MM.1S (cell line): ENCODE data around the gene LORICRIN.
A peak's percentile ranks its signal among the peaks of the same experiment; 100 is the strongest.

Source experiments
- DNase-seq: peaks from one replicate; pipeline ENCODE4 v3.0.0-alpha.2; 2015
- H2AFZ ChIP-seq: fragments of 300-600 bp; sonication (generic); 2 replicates; pipeline ENCODE4 v1.6.0; 2016; ENCODE audit warnings: antibody characterized with exemption, low read length
- H3F3A ChIP-seq: fragments of 300-600 bp; sonication (generic); 2 replicates; pipeline ENCODE4 v1.6.1; 2016; ENCODE audit warnings: mild to moderate bottlenecking, antibody characterized with exemption, low read length, moderate library complexity, mixed read lengths; ENCODE audit not compliant: insufficient read depth
- H3K27ac ChIP-seq: fragments of 300-600 bp; sonication (generic); 2 replicates; pipeline ENCODE4 v1.5.1; 2016; ENCODE audit warnings: mild to moderate bottlenecking, low read length
- H3K27me3 ChIP-seq: fragments of 300-600 bp; sonication (generic); replicated peaks from 2 replicates; pipeline ENCODE4 v1.6.0; 2016; ENCODE audit warnings: low read length; ENCODE audit not compliant: insufficient read depth
- H3K36me3 ChIP-seq: fragments of 300-600 bp; sonication (generic); replicated peaks from 2 replicates; pipeline ENCODE4 v1.6.1; 2016; ENCODE audit warnings: mild to moderate bottlenecking, low read length, mixed read lengths; ENCODE audit not compliant: insufficient read depth
- H3K4me1 ChIP-seq: fragments of 300-600 bp; sonication (generic); 2 replicates; pipeline ENCODE4 v1.6.1; 2016; ENCODE audit warnings: low read length, mixed read lengths
- H3K4me2 ChIP-seq: fragments of 300-600 bp; sonication (generic); 2 replicates; pipeline ENCODE4 v1.6.0; 2016; ENCODE audit warnings: low read depth, low read length
- H3K4me3 ChIP-seq: fragments of 300-600 bp; sonication (generic); 2 replicates; pipeline ENCODE4 v1.5.1; 2016; ENCODE audit warnings: low read length, mixed read lengths
- H3K79me2 ChIP-seq: fragments of 300-600 bp; sonication (generic); 2 replicates; pipeline ENCODE4 v1.6.1; 2016; ENCODE audit warnings: mixed run types, low read length, mixed read lengths
- H3K9ac ChIP-seq: fragments of 300-600 bp; sonication (generic); 2 replicates; pipeline ENCODE4 v1.6.1; 2016; ENCODE audit warnings: low read length, mixed read lengths
- H3K9me2 ChIP-seq: fragments of 300-600 bp; sonication (generic); replicated peaks from 2 replicates; pipeline ENCODE4 v1.6.1; 2016; ENCODE audit warnings: mild to moderate bottlenecking, low read length, mixed read lengths; ENCODE audit not compliant: insufficient read depth
- H3K9me3 ChIP-seq: fragments of 300-600 bp; sonication (generic); replicated peaks from 2 replicates; pipeline ENCODE4 v1.6.1; 2016; ENCODE audit warnings: mild to moderate bottlenecking, low read length, mixed read lengths; ENCODE audit not compliant: insufficient read depth
- H4K20me1 ChIP-seq: fragments of 300-600 bp; sonication (generic); 2 replicates; pipeline ENCODE4 v1.6.1; 2016; ENCODE audit warnings: mild to moderate bottlenecking, low read length, moderate library complexity, mixed read lengths; ENCODE audit not compliant: insufficient read depth
- EZH2 ChIP-seq: fragments of 300-600 bp; sonication (generic); optimal IDR thresholded peaks from 2 replicates; pipeline ENCODE3; 2017; ENCODE audit warnings: low read depth, mild to moderate bottlenecking, antibody characterized with exemption, low read length, mixed read lengths
- EZH2phosphoT487 ChIP-seq: fragments of 300-600 bp; sonication (generic); IDR thresholded peaks from 2 replicates; pipeline ENCODE4 v1.6.1; 2018; ENCODE audit warnings: antibody characterized with exemption, low read length
- TF ChIP-seq, protein P1 (sequence below): fragments of 300-600 bp; sonication (generic); IDR thresholded peaks from 2 replicates; pipeline ENCODE4 v1.5.1; 2016; ENCODE audit warnings: antibody characterized with exemption, low read length, mixed read lengths

LORICRIN gene, protein sequence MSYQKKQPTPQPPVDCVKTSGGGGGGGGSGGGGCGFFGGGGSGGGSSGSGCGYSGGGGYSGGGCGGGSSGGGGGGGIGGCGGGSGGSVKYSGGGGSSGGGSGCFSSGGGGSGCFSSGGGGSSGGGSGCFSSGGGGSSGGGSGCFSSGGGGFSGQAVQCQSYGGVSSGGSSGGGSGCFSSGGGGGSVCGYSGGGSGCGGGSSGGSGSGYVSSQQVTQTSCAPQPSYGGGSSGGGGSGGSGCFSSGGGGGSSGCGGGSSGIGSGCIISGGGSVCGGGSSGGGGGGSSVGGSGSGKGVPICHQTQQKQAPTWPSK

DNA sequence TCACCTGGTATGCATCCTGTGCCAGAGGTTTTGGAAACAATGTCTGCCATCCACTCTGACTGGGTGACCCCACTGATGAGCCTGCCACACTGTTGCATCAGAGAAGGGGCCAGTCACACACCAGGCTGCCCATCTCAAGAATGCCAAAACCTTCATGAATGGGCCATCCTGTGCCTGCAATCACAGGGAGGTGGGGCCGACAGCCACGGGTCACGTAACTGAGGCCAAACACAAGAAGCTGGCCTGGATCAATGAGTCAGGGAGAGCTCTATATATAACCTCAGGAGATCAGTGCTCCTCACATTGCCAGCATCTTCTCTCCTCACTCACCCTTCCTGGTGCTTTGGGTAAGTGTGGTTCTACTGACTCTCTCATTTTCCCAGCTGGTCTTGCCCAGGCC, at the start of gene LORICRIN:
Gene LORICRIN, plus strand, starts transcription at position 301 of the 400 bp plus-strand sequence. CDS start 1,263 bp downstream, outside the sequence.
- Histone ChIP-seq H3K27ac (no peak within 1 kb of the TSS), H3K9me3 (no peaks in the 10 kb centered on the region), H4K20me1 (no peaks in the 10 kb centered on the region), H3K79me2 (no peaks in the 10 kb centered on the region), H3K4me2 (peak within 1 kb of the TSS; percentile 80; the same call in 1 of the 2 replicates), H3F3A (peaks cover 6% of the 10 kb centered on the region; the same call in 1 of the 2 replicates), H2AFZ (no peak within 1 kb of the TSS), H3K4me1 (peaks cover 24% of the 10 kb centered on the region), H3K36me3 (no peaks in the 10 kb centered on the region), H3K9ac (no peak within 1 kb of the TSS), H3K9me2 (no peaks in the 10 kb centered on the region), H3K27me3 (peaks cover 13% of the 10 kb centered on the region), H3K4me3 (0 out of 2 replicates have a peak within 1 kb of the TSS, but pooled peaks have one; percentile 12)
- TF ChIP-seq, protein P1, sequence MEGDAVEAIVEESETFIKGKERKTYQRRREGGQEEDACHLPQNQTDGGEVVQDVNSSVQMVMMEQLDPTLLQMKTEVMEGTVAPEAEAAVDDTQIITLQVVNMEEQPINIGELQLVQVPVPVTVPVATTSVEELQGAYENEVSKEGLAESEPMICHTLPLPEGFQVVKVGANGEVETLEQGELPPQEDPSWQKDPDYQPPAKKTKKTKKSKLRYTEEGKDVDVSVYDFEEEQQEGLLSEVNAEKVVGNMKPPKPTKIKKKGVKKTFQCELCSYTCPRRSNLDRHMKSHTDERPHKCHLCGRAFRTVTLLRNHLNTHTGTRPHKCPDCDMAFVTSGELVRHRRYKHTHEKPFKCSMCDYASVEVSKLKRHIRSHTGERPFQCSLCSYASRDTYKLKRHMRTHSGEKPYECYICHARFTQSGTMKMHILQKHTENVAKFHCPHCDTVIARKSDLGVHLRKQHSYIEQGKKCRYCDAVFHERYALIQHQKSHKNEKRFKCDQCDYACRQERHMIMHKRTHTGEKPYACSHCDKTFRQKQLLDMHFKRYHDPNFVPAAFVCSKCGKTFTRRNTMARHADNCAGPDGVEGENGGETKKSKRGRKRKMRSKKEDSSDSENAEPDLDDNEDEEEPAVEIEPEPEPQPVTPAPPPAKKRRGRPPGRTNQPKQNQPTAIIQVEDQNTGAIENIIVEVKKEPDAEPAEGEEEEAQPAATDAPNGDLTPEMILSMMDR: no peak
- TF ChIP-seq EZH2 (no peak), EZH2phosphoT487 (no peak)
- DNase-seq: no peak

DNA sequence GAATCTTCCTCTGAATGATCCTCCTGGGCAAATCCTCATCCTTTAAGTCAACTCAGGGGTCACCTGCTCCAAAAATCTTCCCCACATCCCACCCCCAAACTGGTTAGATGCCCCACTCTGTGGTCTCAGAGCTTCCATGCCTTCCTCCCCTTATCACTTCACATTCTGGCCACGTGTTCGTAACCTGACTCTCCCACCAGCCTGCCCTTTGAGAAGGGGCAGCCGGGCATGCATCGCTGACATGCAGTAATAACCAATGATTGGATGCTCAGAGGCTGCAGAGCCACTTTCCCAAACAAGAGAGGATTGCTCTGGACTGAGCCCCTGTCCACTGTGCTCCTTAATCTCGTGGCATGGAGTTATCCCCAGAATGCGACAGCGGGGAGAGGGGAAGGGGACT, 49.3 kb upstream of the LORICRIN start:
- H2AFZ ChIP-seq: no peak overlapping the region
- no peaks in the 10 kb centered on the region for H4K20me1 ChIP-seq
- H3K27ac ChIP-seq: no peak overlapping the region
- H3K27me3 ChIP-seq: no peaks in the 10 kb centered on the region
- no peak overlapping the region for H3K9ac ChIP-seq
- no peaks in the 10 kb centered on the region for H3F3A ChIP-seq
- no peak for DNase-seq
- no peak overlapping the region for H3K4me3 ChIP-seq
- no peaks in the 10 kb centered on the region for H3K36me3 ChIP-seq
- TF ChIP-seq EZH2: no peak
- TF ChIP-seq, protein P1: no peak
- no peak for TF ChIP-seq EZH2phosphoT487
- no peaks in the 10 kb centered on the region for H3K79me2 ChIP-seq
- H3K9me2 ChIP-seq: no peaks in the 10 kb centered on the region
- H3K4me2 ChIP-seq: no peak overlapping the region
- no peaks in the 10 kb centered on the region for H3K9me3 ChIP-seq
- H3K4me1 ChIP-seq: no peaks in the 10 kb centered on the region

DNA sequence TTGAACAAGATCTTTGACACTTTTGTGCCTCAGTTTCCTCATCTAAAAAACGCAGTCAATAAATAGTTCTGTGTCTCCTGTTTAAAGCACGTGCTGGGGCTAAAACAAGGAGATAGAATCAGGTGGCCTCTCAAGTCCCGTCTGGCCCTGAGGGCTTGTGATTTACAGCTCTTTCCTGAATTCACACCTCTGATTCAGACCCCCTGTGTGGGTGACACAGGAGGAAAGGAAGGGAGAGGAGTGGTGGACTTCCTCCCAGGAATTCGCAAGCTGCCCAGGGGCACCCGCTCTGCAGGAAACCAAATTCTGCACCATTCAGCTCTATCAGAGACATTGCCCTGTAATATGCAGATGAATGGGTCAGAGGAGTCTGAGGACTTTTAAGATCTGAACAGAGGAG, 47.3 kb upstream of the LORICRIN start:
- H3K36me3 ChIP-seq: no peaks in the 10 kb centered on the region
- no peaks in the 10 kb centered on the region for H3K4me1 ChIP-seq
- TF ChIP-seq, protein P1: no peak
- TF ChIP-seq EZH2phosphoT487: no peak
- TF ChIP-seq EZH2: no peak
- H3K9me3 ChIP-seq: no peaks in the 10 kb centered on the region
- H4K20me1 ChIP-seq: no peaks in the 10 kb centered on the region
- no peak overlapping the region for H3K4me2 ChIP-seq
- H3K27ac ChIP-seq: no peak overlapping the region
- H3K79me2 ChIP-seq: no peaks in the 10 kb centered on the region
- no peaks in the 10 kb centered on the region for H3F3A ChIP-seq
- H3K4me3 ChIP-seq: no peak overlapping the region
- no peak overlapping the region for H2AFZ ChIP-seq
- H3K9ac ChIP-seq: no peak overlapping the region
- H3K9me2 ChIP-seq: no peaks in the 10 kb centered on the region
- DNase-seq: no peak
- no peaks in the 10 kb centered on the region for H3K27me3 ChIP-seq
